Stimulated activated CD8-positive, alpha-beta memory T cell treated with anti-CD3 and anti-CD28 coated beads, Interleukin-12 subunit alpha, Interleukin-12 subunit beta, amount 100 ng/mL, for 4 hours (primary cell): Measurements from ENCODE around the gene PNPLA7.
"Not testable (repeated sequence)": the region's sequence is repeated elsewhere in the genome, so short reads cannot be mapped to it uniquely, and the experiment has no call there.

ENCODE experiments used
- DNase-seq: peaks from one replicate; pipeline ENCODE4 v3.0.0-alpha.2; 2020; ENCODE audit warnings: low read depth

The PNPLA7 gene

GRCh38 chr9:137478962-137479861 lies 71.0 kb downstream of the PNPLA7 start:
- no peak for DNase-seq

GRCh38 chr9:137478613-137478961 lies 71.6 kb downstream of the PNPLA7 start:
- DNase-seq: no peak

- DNase-seq: no peak
Observed at GRCh38 chr9:137477778-137478612, 72.2 kb downstream of the PNPLA7 start.

- no peak for DNase-seq
Observed at GRCh38 chr9:137476856-137477255, 73.3 kb downstream of the PNPLA7 start.

GRCh38 chr9:137475666-137476065 lies 74.5 kb downstream of the PNPLA7 start:
- DNase-seq: no peak

- no peak for DNase-seq
Observed at GRCh38 chr9:137474271-137474670, 75.9 kb downstream of the PNPLA7 start.

- no peak for DNase-seq
Observed at GRCh38 chr9:137470785-137471184, 79.4 kb downstream of the PNPLA7 start.

GRCh38 chr9:137467896-137468295 lies 82.3 kb downstream of the PNPLA7 start:
- DNase-seq: no peak

- DNase-seq: no peak
Observed at GRCh38 chr9:137467161-137467581, 83.0 kb downstream of the PNPLA7 start.

- not testable (repeated sequence) for DNase-seq
Observed at GRCh38 chr9:137466389-137467085, 83.7 kb downstream of the PNPLA7 start.

- DNase-seq: no peak
Observed at GRCh38 chr9:137465720-137466388, 84.3 kb downstream of the PNPLA7 start.

GRCh38 chr9:137465000-137465719 lies 85.0 kb downstream of the PNPLA7 start:
- no peak for DNase-seq

GRCh38 chr9:137464291-137464999 lies 85.8 kb downstream of the PNPLA7 start:
- DNase-seq: no peak

GRCh38 chr9:137463931-137464290 lies 86.3 kb downstream of the PNPLA7 start:
- no peak for DNase-seq

- DNase-seq: no peak
Observed at GRCh38 chr9:137462986-137463930, 86.9 kb downstream of the PNPLA7 start.

GRCh38 chr9:137462396-137462985 lies 87.7 kb downstream of the PNPLA7 start:
- no peak for DNase-seq

GRCh38 chr9:137461663-137462395 lies 88.4 kb downstream of the PNPLA7 start:
- DNase-seq: peak; percentile 73

GRCh38 chr9:137461316-137461662 lies 88.9 kb downstream of the PNPLA7 start:
- no peak for DNase-seq
